Sciatic nerve (tissue), 2 donors: Measurements from ENCODE around the gene LTBP4. TPM values are rescaled to one million over a fixed set of nuclear protein-coding genes. Genes with fewer than 3 reads are reported as not detected.
"Not testable (repeated sequence)": the region's sequence is repeated elsewhere in the genome, so short reads cannot be mapped to it uniquely, and the experiment has no call there.

Experiments used
- ATAC-seq: fragments of 200-7000 bp; cut with Tn5 transposase; one replicate; pipeline ENCODE4 v1.9.1; 2020; ENCODE audit warnings: mild to moderate bottlenecking, moderate library complexity
- DNase-seq: peaks from one replicate; pipeline ENCODE4 v3.0.0-alpha.2; 2020; ENCODE audit warnings: low spot score
- intact Hi-C: fragments of 100-400 bp; cut with DNase I; formaldehyde crosslinking; loops from one replicate; pipeline ENCODE4 v1.14.2; 2022
- total RNA-seq: library from RNA; stranded (reverse); fragmentation: NEBNext Ultra II Directional; extraction: Animal tissue kit (Norgen Biotek cat#: 25700); gene quantifications from one replicate; pipeline ENCODE4 v1.2.1, GENCODE V29; 2021
- donor health status: DM: no; HTN: no; CAD: no.
- donor health status: DM: no; HTN: no; CAD: no.

LTBP4 gene
- total RNA-seq, 1 donor from 2014 or later: 1,227 TPM

GRCh38 chr19:40619333-40620160 is 18.4 kb downstream of the LTBP4 start:
- intact Hi-C loops: no loop called here
- DNase-seq (no peak), ATAC-seq (no peak)

DNA sequence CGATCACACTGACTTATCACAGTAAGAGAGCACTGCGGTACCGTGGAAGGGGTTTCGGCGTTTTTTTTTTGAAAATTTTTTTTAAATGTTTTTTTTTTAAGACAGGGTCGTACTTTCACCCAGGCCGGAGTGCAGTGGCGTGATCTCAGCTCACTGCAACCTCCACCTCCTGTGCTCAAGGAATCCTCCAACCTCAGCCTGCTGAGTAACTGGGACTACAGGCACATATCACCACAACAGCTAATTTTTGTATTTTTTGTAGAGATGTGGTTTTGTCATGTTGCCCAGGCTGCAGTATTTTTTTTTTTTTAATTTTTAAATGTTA is 19.0 kb downstream of the LTBP4 start:
- DNase-seq (no peak), ATAC-seq (no peak)
- intact Hi-C loops: no loop called here

DNA sequence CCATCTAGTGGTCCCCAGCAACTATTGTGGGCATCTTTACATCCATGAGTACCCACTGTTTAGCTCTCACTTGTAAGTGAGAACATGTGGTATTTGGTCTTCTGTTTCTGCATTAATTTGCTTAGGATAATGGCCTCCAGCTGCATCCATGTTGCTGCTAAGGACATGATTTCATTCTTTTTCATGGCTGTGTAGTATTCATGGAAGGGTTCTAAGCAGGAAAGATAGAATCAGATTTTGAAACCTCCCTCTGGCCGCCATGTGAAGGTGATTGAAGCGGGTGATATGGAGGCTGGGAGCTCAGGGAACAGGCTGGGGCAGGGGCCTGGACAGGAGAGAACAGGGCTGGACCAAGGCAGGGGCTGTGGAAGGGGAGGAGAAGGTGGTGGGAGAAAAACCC is 20.1 kb downstream of the LTBP4 start:
- intact Hi-C loops: no loop called here
- DNase-seq (no peak), ATAC-seq (no peak)

GRCh38 chr19:40621966-40622772 is 21.0 kb downstream of the LTBP4 start:
- intact Hi-C loops: no loop called here
- no peak for DNase-seq

DNA sequence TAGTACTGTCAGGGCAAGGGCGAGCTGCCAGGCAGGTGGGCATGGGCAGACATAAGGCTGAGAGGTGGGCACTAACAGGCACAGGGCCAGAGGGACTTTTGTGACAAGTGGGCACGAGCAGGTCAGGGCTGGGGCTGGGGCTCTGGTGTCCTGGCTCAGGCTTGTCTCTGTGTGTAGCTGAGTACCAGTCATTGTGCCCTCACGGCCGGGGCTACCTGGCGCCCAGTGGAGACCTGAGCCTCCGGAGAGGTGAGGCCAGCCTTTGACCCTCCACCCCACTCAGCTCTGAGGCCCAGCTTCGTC is 21.6 kb downstream of the LTBP4 start:
- DNase-seq: no peak
- ATAC-seq: no peak
- intact Hi-C loops: no loop called here

More at GRCh38 chr19:40621966-40622772, 21.0 kb downstream of the LTBP4 start:
- no peak for ATAC-seq

- intact Hi-C loops: no loop called here
- ATAC-seq: peak; percentile 27
- peak; percentile 69 for DNase-seq
Observed at GRCh38 chr19:40623403-40624251, 22.5 kb downstream of the LTBP4 start.

GRCh38 chr19:40624369-40625153 is 23.4 kb downstream of the LTBP4 start:
- DNase-seq, intact Hi-C loops, ATAC-seq: not testable (repeated sequence)

DNA sequence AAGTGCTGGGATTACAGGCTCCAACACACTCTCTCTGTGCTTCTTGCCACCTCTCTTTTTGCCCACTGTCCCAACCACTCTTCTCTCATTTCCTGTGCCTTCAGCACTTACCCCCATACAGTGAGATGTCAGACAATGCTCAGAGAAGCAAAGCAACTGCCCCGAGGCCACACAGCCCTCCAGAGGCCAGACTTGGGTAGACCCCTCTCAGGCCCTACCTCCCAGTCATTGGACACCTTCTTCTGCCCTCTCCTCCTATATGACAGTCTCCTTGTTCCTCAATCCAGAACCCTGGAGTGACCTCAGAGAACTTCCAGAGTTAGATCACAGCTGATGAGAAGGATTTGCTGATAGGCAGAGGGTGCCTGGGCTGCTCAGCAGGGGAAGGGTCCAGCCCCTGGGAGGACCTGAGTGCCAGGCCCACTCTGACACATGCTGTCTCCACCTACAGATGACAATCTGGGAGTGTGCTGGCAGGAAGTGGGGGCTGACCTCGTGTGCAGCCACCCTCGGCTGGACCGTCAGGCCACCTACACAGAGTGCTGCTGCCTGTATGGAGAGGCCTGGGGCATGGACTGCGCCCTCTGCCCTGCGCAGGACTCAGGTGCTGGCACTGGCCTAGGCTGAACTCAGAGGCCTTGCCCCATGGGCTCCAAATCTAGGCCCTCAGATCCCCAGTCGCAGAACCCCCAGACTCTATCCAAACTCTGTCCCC is 24.4 kb downstream of the LTBP4 start:
- no peak for ATAC-seq
- DNase-seq: no peak
- intact Hi-C loops: no loop called here

DNA sequence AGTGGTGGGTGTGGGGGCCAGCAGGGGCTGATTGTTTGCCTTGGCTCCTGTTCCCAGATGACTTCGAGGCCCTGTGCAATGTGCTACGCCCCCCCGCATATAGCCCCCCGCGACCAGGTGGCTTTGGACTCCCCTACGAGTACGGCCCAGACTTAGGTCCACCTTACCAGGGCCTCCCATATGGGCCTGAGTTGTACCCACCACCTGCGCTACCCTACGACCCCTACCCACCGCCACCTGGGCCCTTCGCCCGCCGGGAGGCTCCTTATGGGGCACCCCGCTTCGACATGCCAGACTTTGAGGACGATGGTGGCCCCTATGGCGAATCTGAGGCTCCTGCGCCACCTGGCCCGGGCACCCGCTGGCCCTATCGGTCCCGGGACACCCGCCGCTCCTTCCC is 25.7 kb downstream of the LTBP4 start:
- ATAC-seq (no peak), DNase-seq (no peak)
- intact Hi-C loops: no loop called here

- ATAC-seq: no peak
- intact Hi-C loops: no loop called here
- DNase-seq: no peak
Observed at GRCh38 chr19:40627486-40628279, 26.5 kb downstream of the LTBP4 start.

DNA sequence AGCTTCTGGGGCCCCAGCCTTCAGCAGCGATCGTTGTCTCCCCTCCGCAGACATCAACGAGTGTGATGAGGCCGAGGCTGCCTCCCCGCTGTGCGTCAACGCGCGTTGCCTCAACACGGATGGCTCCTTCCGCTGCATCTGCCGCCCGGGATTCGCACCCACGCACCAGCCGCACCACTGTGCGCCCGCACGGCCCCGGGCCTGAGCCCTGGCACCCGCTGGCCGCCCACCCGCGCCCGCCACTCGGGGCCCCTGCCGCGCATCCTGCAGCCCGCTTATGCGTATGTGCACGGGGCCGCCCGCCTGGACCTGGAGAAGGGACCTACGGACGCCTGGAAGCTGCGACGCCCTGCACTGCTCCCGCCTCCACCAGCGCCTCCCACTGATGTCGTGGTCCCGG is 28.2 kb downstream of the LTBP4 start:
- DNase-seq (no peak), ATAC-seq (no peak)
- intact Hi-C loops: no loop called here

DNA sequence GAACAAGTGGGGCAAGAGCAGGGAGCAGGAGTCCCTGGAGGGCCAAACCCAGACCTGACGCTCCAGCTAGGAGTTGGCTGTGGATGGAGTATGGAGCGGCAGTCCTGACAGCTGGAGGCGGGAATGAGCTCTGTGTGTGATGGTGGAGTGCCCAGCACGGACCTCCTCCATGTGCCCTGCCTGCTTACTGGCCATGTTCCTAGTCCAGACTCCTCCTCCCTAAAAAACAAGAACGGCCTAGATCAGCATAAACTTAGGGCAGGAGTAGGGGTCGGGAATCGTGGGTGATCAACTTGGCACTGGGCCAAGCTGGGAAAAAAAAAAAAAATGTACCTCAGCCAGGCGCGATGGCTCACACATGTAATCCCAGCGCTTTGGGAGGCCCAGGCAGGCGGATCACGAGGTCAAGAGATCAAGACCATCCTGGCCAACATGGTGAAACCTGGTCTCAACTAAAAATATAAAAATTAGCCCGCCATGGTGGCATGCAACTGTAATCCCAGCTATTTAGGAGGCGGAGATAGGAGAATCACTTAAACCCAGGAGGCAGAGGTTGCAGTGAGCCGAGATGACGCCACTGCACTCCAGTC is 29.5 kb downstream of the LTBP4 start:
- intact Hi-C loops: loop anchor here (10.0 kb wide), 1 partner anchor 96 kb away; no protein-coding TSS in a partner anchor
- DNase-seq: no peak
- ATAC-seq: no peak

- DNase-seq: no peak
- intact Hi-C loops: loop anchor here (10.0 kb wide), 1 partner anchor 98 kb away; no protein-coding TSS in a partner anchor
- ATAC-seq: no peak
Observed at GRCh38 chr19:40632311-40633036, 31.3 kb downstream of the LTBP4 start.

DNA sequence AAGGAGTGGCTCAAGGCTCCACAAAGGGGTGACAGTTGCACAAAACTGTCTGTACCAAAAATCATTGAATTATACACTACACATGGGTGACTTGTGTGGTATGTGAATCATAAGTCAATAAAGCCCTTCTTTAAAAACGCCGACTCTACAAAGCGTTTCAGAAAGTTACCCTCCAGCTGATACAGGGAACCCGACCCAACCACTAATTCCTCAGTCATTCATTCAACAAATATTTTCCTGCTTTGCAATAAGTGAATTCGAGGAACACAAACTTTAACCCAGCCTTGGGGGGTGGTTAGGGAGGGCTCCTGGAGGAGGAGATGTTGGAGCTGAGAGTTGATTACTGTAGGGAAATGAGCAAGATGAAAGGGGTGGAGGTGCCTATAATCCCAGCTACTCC is 32.0 kb downstream of the LTBP4 start:
- intact Hi-C loops: loop anchor here (10.0 kb wide), 1 partner anchor 98 kb away; no protein-coding TSS in a partner anchor
- DNase-seq (no peak), ATAC-seq (no peak)

- no peak for ATAC-seq
- intact Hi-C loops: loop anchor here (10.0 kb wide), 1 partner anchor 104 kb away; no protein-coding TSS in a partner anchor
Observed at GRCh38 chr19:40638327-40638726, 37.2 kb downstream of the LTBP4 start.

GRCh38 chr19:40639638-40639982 is 38.4 kb downstream of the LTBP4 start:
- ATAC-seq: no peak
- intact Hi-C loops: loop anchor here (10.0 kb wide), 1 partner anchor 105 kb away; no protein-coding TSS in a partner anchor

More at GRCh38 chr19:40638327-40638726, 37.2 kb downstream of the LTBP4 start:
- no peak for DNase-seq

More at GRCh38 chr19:40639638-40639982, 38.4 kb downstream of the LTBP4 start:
- no peak for DNase-seq
